UCSD-AML1 (cell line): ENCODE measurements around the gene CHST5.
A peak's percentile ranks its signal among the peaks of the same experiment; 100 is the strongest.
"Not testable (repeated sequence)": the region's sequence is repeated elsewhere in the genome, so short reads cannot be mapped to it uniquely, and the experiment has no call there.

Experiments
- DNase-seq: peaks from one replicate; lab custom pipeline; 2025; ENCODE audit not compliant: unreplicated experiment; lab: John Stamatoyannopoulos, UW

The CHST5 gene

GRCh38 chr16:75552951-75553350, 17.0 kb upstream of the CHST5 start:
- no peak for DNase-seq

- peak; percentile 65 for DNase-seq
Measured at GRCh38 chr16:75550211-75550662, 14.3 kb upstream of the CHST5 start.

- not testable (repeated sequence) for DNase-seq
Measured at GRCh38 chr16:75548456-75548855, 12.5 kb upstream of the CHST5 start.

GRCh38 chr16:75546293-75546692, 10.4 kb upstream of the CHST5 start:
- DNase-seq, result no peak

GRCh38 chr16:75545879-75546278, 10.0 kb upstream of the CHST5 start:
- not testable (repeated sequence) for DNase-seq

GRCh38 chr16:75542462-75542861, 6.6 kb upstream of the CHST5 start:
- DNase-seq, result not testable (repeated sequence)

GRCh38 chr16:75541236-75541635, 5.3 kb upstream of the CHST5 start:
- no peak for DNase-seq

- DNase-seq, result not testable (repeated sequence)
Measured at GRCh38 chr16:75538882-75539565, 3.1 kb upstream of the CHST5 start.

- no peak for DNase-seq
Measured at GRCh38 chr16:75537776-75538175, 1.9 kb upstream of the CHST5 start.

GRCh38 chr16:75535211-75535843, 581 bp downstream of the CHST5 start:
- no peak for DNase-seq

GRCh38 chr16:75534560-75535205, 1.2 kb downstream of the CHST5 start:
- no peak for DNase-seq

GRCh38 chr16:75532791-75533190, 3.1 kb downstream of the CHST5 start:
- DNase-seq, result no peak

- no peak for DNase-seq
Measured at GRCh38 chr16:75532142-75532765, 3.7 kb downstream of the CHST5 start.

GRCh38 chr16:75529959-75530358, 5.9 kb downstream of the CHST5 start:
- DNase-seq, result no peak

GRCh38 chr16:75529056-75529905, 6.6 kb downstream of the CHST5 start:
- DNase-seq, result no peak

GRCh38 chr16:75527825-75528299, 8.0 kb downstream of the CHST5 start:
- DNase-seq, result no peak

- no peak for DNase-seq
Measured at GRCh38 chr16:75526032-75526790, 9.7 kb downstream of the CHST5 start.

GRCh38 chr16:75519175-75519574, 16.7 kb downstream of the CHST5 start:
- no peak for DNase-seq

- not testable (repeated sequence) for DNase-seq
Measured at GRCh38 chr16:75516189-75516966, 19.5 kb downstream of the CHST5 start.
